ENCODE results near the gene ANKRD24.
"Not testable (repeated sequence)": the region's sequence is repeated elsewhere in the genome, so short reads cannot be mapped to it uniquely, and the experiment has no call there.

The ANKRD24 gene

DNA sequence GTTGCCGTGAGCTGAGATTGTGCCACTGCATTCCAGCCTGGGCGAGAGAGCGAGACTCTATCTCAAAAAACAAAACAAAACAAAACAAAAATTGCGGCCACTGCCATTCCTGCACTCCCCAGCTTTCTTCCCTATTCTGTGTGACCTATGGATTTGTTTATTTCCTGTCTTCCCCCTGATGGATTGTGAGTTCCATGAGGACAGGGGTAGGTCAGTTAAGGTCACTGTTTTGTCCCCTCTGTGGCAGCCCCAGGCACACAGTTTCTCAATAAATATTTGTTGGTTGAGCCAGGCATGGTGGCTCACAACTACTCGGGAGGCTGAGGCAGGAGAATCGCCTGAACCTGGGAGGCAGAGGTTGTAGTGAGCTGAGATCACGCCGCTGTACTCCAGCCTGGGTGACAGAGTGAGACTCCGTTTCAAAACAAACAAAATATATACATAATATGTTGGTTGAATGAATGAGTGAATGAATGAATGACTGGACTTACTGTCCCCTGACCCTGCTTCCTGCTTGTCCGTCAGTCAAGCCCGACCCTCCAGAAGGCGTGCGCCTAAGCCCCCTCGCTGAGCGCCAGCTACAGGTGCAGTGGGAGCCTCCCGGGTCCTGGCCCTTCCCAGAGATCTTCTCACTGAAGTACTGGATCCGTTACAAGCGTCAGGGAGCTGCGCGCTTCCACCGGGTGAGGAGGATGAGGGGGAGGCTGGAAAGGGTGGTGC, 51.8 kb downstream of the ANKRD24 start:
- TF ChIP-seq POLR2AphosphoS5 (IDR thresholded peaks at IDR 0.05; ENCODE audit: low read depth, low read length) (no peak), POU2F2 (IDR thresholded peaks at IDR 0.05; ENCODE audit: low read depth, low read length) (no peak), POLR2A (IDR thresholded peaks at IDR 0.05; ENCODE audit: low read depth, low read length) (no peak), TAF1 (IDR thresholded peaks at IDR 0.05; ENCODE audit: low read depth, low read length) (no peak), PAX5 (IDR thresholded peaks at IDR 0.05; ENCODE audit: insufficient read depth, low read length, severe bottlenecking) (no peak), SPI1 (IDR thresholded peaks at IDR 0.05; ENCODE audit: low read depth, low read length) (no peak)
- FAIRE-seq (no peak), DNase-seq (ENCODE audit: insufficient read length, low spot score) (no peak)

DNA sequence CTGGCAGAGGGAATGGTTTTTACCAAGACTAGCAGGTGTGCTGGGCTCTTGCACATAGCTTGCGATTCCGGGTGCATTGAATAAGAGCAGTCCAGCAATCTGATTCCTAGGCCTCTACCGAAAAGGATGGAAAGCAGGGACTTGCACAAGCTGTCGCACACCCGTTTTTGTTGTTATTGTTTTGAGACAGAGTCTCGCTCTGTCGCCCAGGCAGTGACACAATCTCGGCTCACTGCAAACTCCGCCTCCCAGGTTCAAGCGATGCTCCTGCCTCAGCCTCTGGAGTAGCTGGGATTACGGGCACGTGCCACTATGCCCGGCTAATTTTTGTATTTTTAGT, 52.3 kb downstream of the ANKRD24 start:
- no peak for FAIRE-seq
- no peak for TF ChIP-seq POLR2AphosphoS5 (IDR thresholded peaks at IDR 0.05; ENCODE audit: low read depth, low read length)
- no peak for TF ChIP-seq POLR2A (IDR thresholded peaks at IDR 0.05; ENCODE audit: low read depth, low read length)
- TF ChIP-seq PAX5 (IDR thresholded peaks at IDR 0.05; ENCODE audit: insufficient read depth, low read length, severe bottlenecking), result no peak
- TF ChIP-seq POU2F2 (IDR thresholded peaks at IDR 0.05; ENCODE audit: low read depth, low read length), result no peak
- no peak for TF ChIP-seq SPI1 (IDR thresholded peaks at IDR 0.05; ENCODE audit: low read depth, low read length)
- no peak for TF ChIP-seq TAF1 (IDR thresholded peaks at IDR 0.05; ENCODE audit: low read depth, low read length)
- no peak for DNase-seq (ENCODE audit: insufficient read length, low spot score)

DNA sequence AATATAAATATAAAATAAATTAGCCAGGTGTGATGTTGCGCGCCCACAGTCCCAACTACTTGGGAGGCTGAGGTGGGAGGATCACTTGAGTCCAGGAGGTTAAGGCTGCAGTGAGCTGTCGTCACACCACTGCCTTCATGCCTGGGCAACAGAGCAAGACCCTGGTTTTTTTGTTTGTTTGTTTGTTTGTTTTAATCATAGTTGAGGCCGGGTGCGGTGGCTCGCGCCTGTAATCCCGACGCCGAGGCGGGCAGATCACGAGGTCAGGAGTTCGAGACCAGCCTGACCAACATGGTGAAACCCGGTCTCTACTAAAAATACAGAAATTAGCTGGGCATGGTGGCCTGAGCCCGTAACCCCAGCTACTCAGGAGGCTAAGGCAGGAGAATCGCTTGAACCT, 55.0 kb downstream of the ANKRD24 start:
- not testable (repeated sequence) for FAIRE-seq; DNase-seq (ENCODE audit: insufficient read length, low spot score)

DNA sequence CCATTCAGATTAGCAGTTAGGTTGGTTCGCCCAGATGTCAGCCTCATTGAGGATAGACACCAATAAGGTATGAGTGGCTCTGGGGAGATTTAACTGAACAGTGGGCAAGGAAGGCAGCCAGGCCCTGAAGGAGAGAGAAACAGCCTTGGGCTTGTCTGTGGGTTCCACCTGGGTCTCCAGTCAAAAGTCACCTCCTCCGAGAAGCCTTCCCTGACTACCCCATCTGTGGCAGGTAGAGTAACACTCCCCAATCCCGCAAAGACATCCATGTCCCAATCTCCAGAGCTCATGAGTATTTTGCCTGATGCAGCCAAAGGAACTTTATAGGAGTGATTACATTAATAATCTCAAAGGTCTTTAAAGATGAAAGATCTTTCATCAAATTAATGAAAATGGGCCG, 56.3 kb downstream of the ANKRD24 start:
- DNase-seq (ENCODE audit: insufficient read length, low spot score) (no peak), FAIRE-seq (no peak)
- TF ChIP-seq TAF1 (IDR thresholded peaks at IDR 0.05; ENCODE audit: low read depth, low read length) (no peak), POLR2AphosphoS5 (IDR thresholded peaks at IDR 0.05; ENCODE audit: low read depth, low read length) (no peak), POLR2A (IDR thresholded peaks at IDR 0.05; ENCODE audit: low read depth, low read length) (no peak), PAX5 (IDR thresholded peaks at IDR 0.05; ENCODE audit: insufficient read depth, low read length, severe bottlenecking) (no peak), SPI1 (IDR thresholded peaks at IDR 0.05; ENCODE audit: low read depth, low read length) (no peak), POU2F2 (IDR thresholded peaks at IDR 0.05; ENCODE audit: low read depth, low read length) (no peak)

DNA sequence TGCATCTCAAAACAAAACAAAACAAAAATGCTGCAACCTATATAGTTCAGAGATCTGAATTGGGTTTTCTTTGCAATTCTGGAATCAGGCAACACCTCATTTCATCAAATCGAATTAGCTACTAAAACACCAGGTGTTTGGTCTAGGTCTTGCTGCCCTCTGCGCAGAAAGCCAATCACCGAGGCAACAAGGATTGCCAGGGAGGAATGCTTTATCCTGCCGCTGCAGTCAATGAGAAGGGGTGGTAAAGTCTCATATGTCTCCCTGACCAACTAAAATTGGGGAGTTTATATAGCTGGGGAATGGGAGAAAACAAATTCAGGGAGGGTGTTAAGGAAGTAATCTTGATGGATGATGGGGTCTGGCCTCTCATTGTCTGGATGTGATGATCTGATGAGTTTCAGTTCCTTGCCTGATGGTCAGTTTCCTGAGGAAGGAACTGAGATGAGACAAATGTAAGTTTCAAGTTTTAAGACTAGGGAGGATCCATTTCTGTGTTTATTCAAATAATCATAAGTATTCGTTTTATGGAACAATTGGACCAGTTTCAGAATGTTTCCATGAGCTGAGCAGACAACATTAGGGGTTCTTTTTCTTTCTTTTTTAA, 59.4 kb downstream of the ANKRD24 start:
- TF ChIP-seq TAF1 (IDR thresholded peaks at IDR 0.05; ENCODE audit: low read depth, low read length), result no peak
- peak; percentile 94 for TF ChIP-seq SPI1 (IDR thresholded peaks at IDR 0.05; ENCODE audit: low read depth, low read length)
- FAIRE-seq (peak; percentile 82), DNase-seq (ENCODE audit: insufficient read length, low spot score) (no peak)

DNA sequence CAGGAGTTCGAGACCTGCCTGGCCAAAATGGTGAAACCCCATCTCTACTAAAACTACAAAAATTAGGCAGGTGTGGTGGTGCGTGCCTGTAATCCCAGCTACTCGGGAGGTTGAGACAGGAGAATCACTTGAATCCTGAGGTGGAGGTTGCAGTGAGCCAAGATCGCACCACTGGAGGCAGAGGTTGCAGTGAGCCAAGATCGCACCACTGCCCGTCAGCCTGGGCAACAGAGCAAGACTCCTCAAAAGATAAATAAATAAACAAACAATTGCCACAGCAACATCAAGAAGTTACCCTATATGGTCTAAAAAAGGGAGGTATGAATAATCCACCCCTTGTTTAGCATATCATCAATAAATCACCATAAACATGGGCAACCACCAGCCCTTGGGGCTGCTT, 63.4 kb downstream of the ANKRD24 start:
- FAIRE-seq; DNase-seq (ENCODE audit: insufficient read length, low spot score): not testable (repeated sequence)

DNA sequence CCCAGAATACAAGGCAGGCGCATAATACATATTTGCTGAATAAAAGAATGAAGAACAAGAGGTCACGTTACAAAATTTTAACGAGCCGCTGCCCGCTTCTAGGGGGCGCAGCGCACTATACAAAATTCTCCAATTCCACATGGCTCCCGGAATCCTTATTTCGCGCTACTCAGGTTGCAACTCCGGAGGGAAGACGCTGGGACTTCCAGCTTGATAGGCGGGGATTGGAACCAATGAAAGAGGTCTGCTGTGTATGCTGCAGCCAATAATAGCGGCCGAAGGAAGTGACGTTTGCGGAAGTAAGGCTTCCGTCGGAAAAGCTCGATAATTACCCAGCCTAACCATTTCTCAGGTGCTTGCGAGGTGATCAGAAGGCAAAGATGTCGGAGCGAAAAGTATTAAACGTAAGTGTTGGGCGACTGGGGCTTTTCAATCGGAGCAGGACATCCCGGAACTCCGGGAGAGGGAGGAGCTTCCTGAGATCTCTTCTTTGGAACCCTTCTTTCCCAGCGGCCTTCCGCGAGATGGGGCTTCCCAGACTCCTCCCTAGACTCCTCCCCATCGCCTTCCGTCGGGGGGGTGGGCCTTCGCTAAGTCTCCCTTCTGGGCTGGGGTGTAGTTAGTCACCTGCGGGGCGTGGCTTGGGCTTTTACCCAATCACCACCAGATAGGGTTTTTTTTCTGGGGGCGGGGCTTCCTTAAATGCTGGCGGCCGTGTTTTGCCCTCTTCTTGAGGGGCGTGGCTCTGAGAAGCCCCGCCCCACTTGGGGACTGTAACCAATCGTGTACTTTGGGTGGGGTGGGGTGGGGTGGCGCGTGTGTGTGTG, 64.5 kb downstream of the ANKRD24 start, which contains the start of gene YJU2:
TSS of gene YJU2 (plus strand) at position 314 of the 827 bp plus-strand sequence. CDS start at position 381, 67 bp downstream.
- TF ChIP-seq PAX5 (IDR thresholded peaks at IDR 0.05; ENCODE audit: insufficient read depth, low read length, severe bottlenecking) (no peak), SPI1 (IDR thresholded peaks at IDR 0.05; ENCODE audit: low read depth, low read length) (peak; percentile 29), POU2F2 (IDR thresholded peaks at IDR 0.05; ENCODE audit: low read depth, low read length) (peak; percentile 76), TAF1 (IDR thresholded peaks at IDR 0.05; ENCODE audit: low read depth, low read length) (peak; percentile 93), POLR2A (IDR thresholded peaks at IDR 0.05; ENCODE audit: low read depth, low read length) (peak; percentile 92), POLR2AphosphoS5 (IDR thresholded peaks at IDR 0.05; ENCODE audit: low read depth, low read length) (peak; percentile 96)
- FAIRE-seq, result peak; percentile 92
- peak; percentile 98 for DNase-seq (ENCODE audit: insufficient read length, low spot score)

DNA sequence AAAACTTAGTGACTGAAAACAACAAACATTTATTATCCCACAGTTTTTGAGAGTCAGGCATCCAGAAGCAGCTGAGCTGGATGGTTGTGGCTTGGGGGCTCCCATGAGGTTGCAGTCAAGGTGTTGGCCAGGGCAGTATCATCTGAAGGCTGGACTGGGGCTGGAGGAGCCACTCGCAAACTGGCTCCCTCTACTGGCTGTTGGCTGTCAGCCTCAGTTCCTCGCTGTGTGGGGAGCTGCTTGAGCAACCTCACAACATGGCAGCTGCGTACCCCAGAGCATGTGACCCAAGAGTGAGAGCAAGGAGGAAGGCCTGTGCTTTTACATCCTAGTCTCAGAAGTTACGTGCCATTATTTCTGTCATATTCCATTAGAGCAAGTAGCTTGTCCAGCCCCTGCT, 74.1 kb downstream of the ANKRD24 start:
- TF ChIP-seq POU2F2 (IDR thresholded peaks at IDR 0.05; ENCODE audit: low read depth, low read length) (no peak), PAX5 (IDR thresholded peaks at IDR 0.05; ENCODE audit: insufficient read depth, low read length, severe bottlenecking) (no peak), POLR2AphosphoS5 (IDR thresholded peaks at IDR 0.05; ENCODE audit: low read depth, low read length) (no peak), SPI1 (IDR thresholded peaks at IDR 0.05; ENCODE audit: low read depth, low read length) (no peak), POLR2A (IDR thresholded peaks at IDR 0.05; ENCODE audit: low read depth, low read length) (no peak), TAF1 (IDR thresholded peaks at IDR 0.05; ENCODE audit: low read depth, low read length) (no peak)
- FAIRE-seq, result no peak
- DNase-seq (ENCODE audit: insufficient read length, low spot score), result no peak

DNA sequence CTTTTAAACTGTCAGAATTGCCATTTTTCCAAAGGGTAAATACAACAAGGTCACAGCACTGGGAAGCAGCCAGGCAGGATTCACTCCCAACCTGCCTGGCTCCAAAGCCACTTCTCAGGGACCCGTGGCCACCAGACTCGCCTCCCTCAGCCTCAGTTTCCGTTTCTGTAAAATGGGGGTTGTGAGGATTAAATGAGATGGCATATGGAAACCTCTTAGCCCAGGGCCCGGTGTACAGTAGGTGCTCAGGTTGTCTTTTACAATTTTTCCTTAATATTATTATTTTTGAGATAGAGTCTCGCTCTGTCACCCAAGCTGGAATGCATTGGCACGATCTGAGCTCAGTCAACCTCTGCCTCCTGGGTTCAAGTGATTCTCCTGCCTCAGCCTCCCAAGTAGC, 74.5 kb downstream of the ANKRD24 start:
- no peak for DNase-seq (ENCODE audit: insufficient read length, low spot score)
- TF ChIP-seq POLR2AphosphoS5 (IDR thresholded peaks at IDR 0.05; ENCODE audit: low read depth, low read length) (no peak), TAF1 (IDR thresholded peaks at IDR 0.05; ENCODE audit: low read depth, low read length) (no peak), SPI1 (IDR thresholded peaks at IDR 0.05; ENCODE audit: low read depth, low read length) (no peak)
- FAIRE-seq, result no peak

DNA sequence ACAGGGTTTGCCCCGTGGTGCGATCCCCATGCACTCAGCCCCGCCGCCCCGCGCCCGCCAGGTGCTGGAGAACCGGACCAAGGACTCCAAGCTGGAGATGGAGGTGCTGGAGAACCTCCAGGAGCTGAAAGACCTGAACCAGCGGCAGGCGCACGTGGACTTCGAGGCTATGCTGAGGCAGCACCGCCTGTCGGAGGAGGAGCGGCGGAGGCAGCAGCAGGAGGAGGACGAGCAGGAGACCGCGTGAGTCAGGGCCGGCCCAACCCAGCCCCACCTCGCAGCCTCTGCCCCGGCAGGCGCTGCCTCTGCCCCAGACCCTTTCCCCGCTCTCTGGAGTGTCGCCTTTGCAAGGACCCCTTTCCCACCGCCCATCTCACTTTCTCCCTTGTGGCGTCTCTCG, 75.7 kb downstream of the ANKRD24 start:
- no peak for DNase-seq (ENCODE audit: insufficient read length, low spot score)
- TF ChIP-seq PAX5 (IDR thresholded peaks at IDR 0.05; ENCODE audit: insufficient read depth, low read length, severe bottlenecking) (no peak), POLR2A (IDR thresholded peaks at IDR 0.05; ENCODE audit: low read depth, low read length) (no peak), TAF1 (IDR thresholded peaks at IDR 0.05; ENCODE audit: low read depth, low read length) (no peak), SPI1 (IDR thresholded peaks at IDR 0.05; ENCODE audit: low read depth, low read length) (no peak), POLR2AphosphoS5 (IDR thresholded peaks at IDR 0.05; ENCODE audit: low read depth, low read length) (no peak), POU2F2 (IDR thresholded peaks at IDR 0.05; ENCODE audit: low read depth, low read length) (no peak)
- no peak for FAIRE-seq
